ENCODE data around the gene TF.
"Not testable (repeated sequence)": the region's sequence is repeated elsewhere in the genome, so short reads cannot be mapped to it uniquely, and the experiment has no call there.

TF gene

DNA sequence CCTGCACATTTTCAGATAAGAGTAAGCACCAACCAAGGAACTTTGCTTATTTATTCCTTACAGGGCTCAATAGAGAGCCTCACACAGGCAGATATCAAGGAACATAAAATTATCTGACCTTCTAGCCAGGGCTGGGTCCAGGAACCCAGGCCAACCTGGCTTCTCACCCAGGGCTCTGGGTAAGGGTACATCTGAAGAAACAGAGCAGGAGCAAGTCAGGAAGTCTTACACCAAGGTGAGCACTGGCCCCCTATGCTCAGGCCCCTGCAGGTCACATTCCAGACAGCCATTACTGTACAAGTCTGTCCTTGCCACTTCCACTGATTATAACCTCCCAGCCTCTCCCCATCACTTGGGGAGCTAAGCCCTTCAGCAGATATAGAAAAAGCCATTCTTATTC lies 19.1 kb downstream of the TF start:
- DNase-seq (ENCODE audit: low spot score) = no peak

DNA sequence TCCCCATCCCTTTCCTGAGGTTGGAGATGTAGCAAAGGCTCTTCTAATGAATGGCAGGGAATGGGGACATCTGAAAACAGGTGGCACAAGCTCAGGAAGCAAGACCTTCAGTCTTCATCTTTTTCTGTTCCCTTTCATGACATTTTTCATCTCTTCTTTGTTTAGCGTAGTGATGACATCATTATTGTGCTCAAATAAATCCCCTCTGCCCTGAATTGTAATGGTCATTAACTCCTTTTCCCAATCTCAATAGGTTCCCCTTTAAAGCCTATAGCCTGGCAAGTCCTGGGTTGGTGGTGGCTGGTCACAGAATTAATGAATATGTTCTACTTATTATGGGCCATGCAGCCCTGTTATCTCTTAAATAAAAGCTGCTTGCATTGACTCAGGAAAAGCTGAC lies 21.4 kb downstream of the TF start:
- no peak for DNase-seq (ENCODE audit: low spot score)

DNA sequence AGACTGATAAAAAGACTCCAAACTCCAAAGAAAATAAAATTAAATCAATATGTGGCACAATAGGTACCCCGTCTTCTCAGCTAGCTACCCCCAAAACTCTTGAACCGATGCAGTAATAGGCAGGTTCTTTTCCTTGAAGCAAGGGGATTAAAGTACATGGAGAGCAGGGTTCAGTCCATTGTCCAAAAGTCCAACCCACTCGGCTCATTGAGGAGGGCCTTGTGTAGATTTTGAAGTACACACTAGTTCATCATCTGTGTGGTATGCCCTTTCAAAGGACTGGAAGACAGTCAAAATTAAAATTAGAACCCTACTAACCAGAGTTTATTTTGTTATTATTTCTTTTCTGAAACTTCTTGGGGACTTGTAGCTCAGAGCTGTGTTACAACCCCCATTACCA lies 23.3 kb downstream of the TF start:
- DNase-seq (ENCODE audit: low spot score) = no peak

DNA sequence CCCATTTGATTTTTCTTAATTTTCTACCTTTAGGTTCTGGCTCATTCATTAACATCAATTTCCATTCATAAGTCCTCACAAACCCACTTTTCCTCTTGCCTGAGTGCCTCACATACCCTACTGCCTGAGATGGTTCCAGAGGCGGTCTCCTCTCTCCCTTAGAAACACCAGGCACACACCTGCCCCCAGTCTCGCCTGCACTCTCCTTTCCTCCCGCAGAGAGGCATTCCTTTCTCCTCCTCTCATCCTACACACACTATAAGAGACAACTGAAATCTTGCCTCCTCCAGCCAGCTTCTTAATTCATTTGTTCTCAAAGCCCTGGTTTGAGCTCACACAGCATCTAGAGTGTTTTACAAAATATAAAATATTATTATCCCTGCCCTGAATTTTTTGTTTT lies 27.5 kb downstream of the TF start:
- DNase-seq (ENCODE audit: low spot score) = peak; percentile 27

DNA sequence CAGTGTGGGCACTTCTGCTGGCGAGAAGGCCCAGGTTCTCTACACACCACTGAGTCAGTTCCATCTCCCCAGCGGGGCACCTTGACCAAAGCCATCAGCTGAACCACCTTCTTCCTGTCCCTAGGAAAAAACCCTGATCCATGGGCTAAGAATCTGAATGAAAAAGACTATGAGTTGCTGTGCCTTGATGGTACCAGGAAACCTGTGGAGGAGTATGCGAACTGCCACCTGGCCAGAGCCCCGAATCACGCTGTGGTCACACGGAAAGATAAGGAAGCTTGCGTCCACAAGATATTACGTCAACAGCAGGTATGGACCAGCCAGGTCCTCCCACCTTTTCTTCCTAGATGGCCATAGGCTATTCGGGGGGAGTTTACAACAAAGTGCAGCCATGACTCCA lies 29.1 kb downstream of the TF start:
- DNase-seq (ENCODE audit: low spot score) = no peak

DNA sequence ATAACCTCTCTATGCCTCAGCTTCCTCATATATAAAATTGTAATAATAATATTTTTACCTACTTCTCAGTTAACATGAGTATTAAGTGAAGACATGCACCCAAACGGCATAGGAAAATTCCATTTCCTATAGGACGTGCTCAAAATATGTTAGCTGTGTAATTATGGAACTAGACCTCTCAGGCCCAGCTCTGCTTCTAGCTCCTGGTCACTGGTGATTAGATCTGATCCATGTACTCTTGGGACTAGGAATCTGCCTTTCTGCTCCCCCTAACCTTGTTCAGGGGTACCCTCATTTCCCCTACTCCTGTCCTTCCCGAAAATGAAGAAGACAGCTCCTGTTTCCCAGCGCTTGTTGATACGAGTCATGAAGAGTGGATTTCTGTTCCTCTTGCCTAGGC lies 29.6 kb downstream of the TF start:
- no peak for DNase-seq (ENCODE audit: low spot score)

DNA sequence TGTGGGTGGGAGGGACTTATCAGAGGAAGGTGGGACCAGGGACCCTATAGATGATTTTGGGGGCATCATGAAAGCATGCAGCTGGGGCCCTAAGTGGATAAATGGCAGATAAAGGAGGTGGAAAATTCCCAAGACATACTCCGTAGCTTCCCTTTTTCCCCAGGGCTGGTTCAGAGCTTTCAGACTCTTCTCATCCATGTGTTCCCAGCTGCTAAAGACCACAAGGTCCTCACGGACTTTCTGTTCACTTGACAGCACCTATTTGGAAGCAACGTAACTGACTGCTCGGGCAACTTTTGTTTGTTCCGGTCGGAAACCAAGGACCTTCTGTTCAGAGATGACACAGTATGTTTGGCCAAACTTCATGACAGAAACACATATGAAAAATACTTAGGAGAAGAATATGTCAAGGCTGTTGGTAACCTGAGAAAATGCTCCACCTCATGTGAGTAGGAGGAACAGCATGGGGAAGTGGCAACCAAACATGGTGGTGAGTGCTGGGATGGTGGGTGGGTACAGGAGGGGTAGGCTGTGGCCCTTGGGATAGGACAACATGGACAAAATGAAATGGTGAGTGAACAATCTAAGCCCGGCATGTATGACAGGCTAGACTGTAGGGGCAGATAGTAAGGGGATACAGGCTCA lies 30.7 kb downstream of the TF start:
- DNase-seq (ENCODE audit: low spot score) = no peak

DNA sequence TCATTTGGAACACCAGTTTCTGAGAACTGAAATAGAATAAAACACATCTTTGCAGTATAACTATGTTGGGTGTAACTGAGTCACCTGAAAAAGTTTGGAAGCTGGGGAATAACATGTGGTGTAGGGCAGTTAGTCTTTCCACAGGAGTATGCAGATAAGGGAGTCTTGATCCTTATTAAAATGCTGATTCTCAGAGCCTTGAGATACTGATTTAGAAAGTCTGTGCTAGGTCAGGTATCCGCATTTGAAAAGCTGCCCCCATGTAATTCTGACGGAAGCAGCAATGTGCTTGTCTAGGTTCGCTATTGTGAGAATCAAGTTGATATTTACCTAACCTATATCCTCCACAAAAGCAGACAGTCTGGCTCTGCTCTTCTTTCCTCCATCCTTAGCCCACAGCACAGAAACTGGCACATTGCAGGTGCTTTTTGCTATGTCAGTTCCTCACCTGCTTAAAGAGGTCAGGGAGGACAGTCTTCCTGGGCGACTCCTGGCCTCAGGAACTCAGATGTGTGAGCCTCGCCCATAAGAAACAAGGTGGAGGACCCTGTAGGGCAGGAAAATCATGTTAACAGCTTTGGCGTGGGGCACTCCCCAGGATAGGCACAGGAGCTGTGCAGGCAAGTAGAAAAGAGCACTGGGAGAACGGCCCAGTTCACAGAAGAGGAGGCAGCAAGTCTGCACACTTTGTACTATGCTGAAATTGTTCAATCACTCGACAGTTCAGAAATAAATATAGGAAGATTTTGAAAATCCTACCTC lies 31.8 kb downstream of the TF start:
- DNase-seq (ENCODE audit: low spot score) = no peak

DNA sequence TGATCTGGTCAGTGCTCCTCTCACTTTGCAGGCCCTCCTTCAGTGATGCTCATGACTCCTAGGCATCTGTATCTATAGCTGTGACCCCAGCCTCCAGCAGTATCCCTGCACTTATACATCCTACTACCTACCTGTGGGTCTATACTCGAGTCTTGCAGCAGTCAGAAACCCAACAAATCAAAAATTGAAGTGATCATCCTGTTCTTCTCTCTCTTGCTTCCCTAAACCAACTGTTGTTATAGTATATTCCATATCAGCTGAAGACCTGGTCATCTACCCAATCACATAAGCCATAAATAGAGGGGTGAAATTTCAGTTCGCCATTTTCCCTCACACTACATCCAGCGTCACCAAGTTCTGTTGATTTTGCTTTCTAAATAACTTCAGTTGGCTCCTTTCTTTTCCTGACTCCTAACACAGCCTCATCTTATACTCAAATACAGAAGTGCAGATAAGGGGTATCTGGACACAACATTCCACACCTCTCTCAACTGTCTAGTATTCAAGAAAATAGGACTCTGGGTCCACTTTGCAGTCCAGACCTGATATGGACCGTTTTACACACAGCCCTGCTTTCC lies 33.5 kb downstream of the TF start:
- no peak for DNase-seq (ENCODE audit: low spot score)

DNA sequence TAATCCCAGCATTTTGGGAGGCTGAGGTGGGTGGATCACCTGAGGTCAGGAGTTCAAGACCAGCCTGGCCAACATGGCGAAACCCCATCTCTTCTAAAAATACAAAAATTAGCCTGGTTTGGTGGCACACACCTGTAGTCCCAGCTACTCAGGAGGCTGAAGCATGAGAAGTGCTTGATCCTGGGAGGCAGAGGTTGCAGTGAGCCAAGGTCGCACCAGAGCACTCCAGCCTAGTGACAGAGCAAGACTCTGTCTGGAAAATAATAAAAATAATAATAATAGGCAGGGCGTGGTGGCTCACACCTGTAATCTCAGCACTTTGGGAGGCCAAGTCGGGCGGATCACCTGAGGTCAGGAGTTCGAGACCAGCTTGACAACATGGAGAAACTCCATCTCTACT lies 34.6 kb downstream of the TF start:
- not testable (repeated sequence) for DNase-seq (ENCODE audit: low spot score)

DNA sequence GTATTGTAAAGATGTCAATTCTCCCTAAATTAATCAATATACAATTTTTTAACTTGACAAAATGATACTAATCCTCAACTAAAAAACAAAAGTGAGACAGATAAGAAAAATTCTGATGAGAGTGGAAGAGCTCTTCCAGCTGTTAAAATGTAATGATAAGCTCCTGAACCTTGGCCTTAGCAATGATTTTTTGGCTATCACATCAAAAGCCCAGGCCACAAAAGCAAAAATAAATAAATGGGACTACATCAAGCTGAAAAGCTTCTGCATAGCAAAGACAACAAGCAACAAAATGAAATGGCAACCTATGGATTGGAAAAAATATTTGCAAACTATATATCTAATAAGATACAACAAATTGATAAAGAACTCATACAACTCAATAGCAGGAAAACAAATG lies 35.4 kb downstream of the TF start:
- no peak for DNase-seq (ENCODE audit: low spot score)

DNA sequence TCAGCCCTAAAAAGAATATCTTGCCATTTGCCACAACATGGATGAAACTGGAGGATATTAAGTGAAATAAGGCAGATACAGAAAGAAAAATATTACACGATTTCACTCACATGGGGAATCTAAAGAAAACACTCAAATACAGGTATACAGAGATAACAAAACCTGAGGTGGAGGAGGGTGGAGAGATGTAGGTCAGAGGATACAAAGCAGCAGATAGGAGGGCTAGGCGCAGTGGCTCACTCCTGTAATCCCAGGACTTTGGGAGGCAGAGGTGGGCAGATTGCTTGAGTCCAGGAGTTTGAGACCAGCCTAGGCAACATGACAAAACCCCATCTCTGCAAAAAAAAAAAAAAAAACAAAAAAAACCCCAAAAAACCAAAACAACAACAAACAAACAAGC lies 36.3 kb downstream of the TF start:
- no peak for DNase-seq (ENCODE audit: low spot score)

DNA sequence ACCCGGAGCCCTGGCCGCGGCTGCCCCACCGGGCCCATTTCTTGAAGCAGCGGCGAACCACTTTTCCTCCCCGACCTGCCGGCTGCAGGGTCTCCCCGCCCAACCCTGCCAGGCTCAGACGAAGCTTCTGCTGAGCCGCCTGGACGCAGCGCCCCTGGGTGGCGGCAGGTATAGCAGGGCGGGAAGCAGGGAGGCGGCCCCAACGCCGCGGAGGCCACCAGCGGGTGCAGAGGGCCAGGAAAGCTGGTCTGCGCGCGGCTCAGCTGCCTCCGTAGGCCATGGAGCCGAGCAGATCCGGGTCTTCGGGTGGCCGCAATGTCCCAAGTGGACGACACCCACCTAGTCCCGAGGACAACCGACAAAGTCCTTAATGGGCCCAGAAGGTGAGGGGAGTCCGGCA lies 37.6 kb downstream of the TF start:
- DNase-seq (ENCODE audit: low spot score) = peak; percentile 38

DNA sequence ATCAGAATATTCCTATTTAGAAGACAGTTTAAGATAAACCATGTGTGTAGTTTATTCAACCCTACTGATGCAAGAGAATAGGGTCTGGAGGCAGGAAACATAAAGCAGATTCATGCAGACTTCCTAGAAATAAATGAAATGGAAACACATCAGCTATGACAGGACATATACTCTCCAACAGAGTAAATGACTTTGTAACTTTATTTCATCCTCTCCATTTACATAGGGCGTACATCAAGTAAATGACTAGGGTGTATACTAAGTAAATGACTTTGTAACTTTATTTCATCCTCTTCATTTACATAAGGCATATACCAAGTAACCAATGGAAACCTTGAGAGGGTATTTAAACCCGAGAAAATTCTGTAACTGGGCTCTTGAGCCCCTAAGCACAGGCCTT lies 41.8 kb downstream of the TF start:
- no peak for DNase-seq (ENCODE audit: low spot score)

DNA sequence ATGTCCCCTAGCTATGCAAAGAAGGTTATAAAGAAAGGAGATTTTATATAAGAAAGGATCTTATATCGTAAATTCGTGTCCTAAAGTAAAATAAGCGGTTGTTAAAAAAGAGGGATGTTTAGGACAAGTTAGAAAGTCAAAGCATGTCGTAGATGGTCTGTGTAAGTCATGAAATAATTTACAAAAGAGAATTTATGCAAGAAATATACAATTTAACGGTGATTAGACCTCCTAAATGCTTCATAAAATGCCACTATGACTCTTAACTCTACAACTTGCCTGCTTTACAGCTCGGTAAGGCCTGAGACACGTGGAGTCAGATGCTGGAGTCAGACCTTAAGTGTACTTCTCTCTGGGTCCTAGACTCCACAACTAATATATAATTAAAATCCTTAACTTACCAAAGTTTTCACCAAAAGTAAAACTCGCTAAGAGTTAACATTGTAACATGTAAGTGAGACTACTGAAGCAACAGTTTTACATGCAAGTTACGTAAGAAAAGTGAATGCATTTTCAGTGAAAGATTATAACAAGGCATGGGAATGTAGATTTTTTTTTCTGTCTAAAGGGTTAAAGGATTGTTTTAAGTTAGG lies 46.1 kb downstream of the TF start:
- no peak for DNase-seq (ENCODE audit: low spot score)

DNA sequence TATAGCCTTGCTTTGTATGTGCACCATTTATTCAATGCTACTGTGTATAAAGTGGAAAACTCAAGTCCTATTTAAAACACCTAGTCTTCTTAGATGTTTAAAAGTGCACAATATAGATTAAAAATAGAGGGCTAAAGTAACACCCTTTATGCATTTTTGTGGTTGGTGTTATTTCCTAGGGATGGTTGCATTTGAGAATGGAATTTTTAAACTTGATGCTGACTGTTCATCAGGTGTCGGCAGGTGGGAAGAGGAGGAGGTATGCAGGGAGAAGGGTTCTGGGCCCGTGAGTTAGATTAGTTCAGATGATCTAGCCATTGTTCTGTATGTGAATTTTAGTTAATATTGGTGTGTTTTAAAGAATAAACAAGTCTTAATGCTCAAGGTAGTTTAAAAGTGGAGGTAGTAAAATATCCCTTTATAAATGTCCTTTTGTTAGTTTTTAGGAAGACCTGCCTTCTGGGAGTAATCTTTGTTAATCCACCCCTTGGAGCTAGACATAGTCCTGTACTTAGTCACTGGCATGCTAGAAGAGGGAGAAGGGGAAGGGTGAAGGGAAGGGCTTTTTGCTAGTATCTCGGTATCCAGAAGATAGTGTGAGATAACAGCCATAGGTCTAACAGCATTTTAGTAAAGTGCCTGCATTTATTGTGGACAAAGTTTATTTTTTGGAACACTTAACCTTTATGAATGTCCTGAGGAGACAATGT lies 51.4 kb downstream of the TF start:
- DNase-seq (ENCODE audit: low spot score) = no peak

DNA sequence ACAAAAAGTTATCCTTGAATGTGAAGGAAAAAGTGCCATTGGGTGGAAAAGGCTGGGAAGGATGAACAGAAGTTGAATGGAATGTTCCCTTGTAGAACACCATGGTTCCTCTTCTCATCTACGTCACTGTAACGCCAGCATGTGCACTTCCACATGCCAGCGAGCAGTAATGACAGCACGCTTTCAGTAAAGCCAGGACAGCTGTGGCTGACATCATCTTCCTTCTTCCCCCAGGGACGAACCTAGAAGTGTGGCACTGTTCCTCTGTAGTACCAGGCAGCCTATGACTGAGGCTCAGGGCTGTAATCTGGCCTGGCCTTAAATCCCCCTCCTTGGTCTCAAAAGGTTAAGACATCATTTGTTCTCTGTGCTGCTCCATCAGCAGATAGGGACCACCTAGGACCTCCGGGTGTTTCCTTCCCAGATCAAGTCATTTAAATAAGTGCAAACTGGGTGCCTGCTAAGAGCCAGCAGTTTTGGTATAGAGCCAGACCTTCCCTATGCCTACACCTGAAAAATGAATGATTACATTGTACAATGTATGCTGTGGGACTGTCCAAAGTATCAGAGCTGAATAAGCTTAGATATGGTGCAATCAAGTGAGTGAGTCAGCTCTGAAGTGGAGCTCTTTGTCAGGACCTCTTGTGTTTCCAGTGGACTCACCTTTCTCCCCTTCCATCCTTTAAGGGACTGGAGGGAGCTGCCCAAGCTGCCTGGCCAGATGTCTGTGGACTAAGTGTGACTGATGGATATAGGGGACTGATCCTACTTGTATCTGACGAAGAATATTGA lies 53.8 kb downstream of the TF start:
- DNase-seq (ENCODE audit: low spot score) = no peak

DNA sequence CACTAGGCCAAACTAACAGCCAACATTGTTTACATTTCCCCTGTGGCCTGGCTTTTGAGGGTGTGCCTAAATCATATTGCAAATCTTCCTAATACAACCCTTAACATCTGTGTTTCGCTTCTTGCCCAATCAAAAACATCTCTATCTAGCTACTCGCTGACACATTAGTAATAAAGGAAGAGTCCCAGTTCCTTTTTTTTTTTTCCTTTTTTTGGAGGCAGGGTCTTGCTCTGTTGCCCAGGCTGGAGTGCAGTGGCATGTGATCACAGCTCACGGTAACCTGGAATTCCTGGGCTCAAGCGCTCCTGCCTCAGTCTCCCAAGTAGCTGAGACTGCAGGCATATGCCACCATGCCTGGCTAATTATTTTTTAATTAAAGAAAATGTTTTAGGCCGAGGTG lies 57.3 kb downstream of the TF start:
- DNase-seq (ENCODE audit: low spot score) = no peak

DNA sequence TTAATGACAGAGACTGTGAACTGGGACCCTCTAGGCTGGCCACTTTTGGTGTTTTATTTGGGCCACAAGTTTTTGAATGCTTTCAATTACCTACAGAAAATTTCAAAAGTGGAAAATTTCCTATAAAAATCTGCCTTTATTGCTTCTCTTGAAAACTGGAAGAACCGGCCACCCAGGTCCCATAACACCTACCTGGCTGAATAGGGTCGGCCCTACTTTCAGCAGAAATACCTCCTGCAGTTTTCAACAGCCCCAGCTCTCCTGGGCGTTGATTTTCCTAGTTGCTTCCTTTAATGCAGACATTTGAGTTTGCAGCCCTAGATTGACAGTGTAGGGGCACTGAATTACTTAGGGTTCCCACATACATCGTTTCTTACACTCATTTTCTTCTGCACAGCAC lies 58.7 kb downstream of the TF start:
- DNase-seq (ENCODE audit: low spot score) = no peak

DNA sequence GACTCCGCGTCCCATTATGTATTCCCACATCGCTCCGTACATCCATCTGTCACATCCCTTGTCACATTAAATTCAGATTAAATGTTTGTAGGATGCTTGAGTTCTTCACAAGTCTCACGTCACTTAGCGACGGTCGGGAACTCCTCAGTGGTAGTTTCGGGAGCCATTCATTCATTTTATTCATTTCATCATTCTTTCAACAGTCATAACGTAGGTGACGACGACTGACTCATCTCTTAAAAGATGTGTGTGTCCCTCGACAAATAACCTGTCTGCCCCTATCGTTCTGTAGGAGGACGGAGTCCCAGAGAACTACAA lies 59.1 kb downstream of the TF start:
- no peak for DNase-seq (ENCODE audit: low spot score)

DNA sequence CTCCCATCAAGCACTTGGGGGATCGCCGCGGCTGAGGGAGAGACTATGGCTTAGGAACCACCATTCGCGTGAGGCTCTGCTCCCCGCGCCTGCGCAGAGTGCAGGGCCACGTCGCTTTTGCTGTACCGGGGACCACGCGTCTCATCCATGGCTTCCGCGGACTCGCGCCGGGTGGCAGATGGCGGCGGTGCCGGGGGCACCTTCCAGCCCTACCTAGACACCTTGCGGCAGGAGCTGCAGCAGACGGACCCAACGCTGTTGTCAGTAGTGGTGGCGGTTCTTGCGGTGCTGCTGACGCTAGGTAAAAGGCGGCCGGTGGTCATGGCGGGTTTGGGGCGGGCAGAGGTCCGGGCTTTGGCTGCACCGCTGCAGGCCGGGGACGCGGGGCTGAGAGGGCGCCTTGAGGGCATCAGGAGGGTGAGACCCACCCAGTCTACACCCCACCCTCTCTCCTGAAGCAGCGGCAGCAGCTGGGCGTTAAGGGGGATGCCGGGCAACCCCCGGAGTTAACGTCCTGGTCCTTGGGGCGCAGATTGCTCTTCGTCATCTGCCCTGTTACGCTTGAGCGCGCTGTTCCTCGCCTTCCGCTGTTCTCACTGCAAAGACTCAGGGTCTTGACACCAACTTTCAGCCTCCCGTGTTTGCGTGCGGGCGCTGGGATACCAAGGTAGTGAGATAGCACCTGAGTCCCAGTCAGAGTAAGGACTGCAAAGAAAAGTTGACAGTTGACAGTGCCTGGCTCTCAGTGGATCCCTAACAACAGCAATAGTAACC lies 59.7 kb downstream of the TF start, which contains the start of gene SRPRB:
Gene SRPRB, plus strand, starts transcription at position 114 of the 774 bp plus-strand sequence. Its CDS starts 34 bp downstream, at position 148.
- DNase-seq (ENCODE audit: low spot score) = peak; percentile 97
